Endothelial cell of umbilical vein (primary cell): ENCODE results near the gene PCDHGA4. TPM values are rescaled to one million over a fixed set of nuclear protein-coding genes. Genes with fewer than 3 reads are reported as not detected.

Experiments used
- BruUV-seq: library from RNA; stranded (reverse); fragments of 400-500 nt; replicated peaks from 2 replicates; lab custom pipeline; 2021; lab: Mats Ljungman, UMichigan
- CTCF ChIA-PET: fragments of 300-600, 350-600 bp; sonication (Branson Sonifier 250); formaldehyde crosslinking; loops from one replicate; lab custom pipeline; 2021; ENCODE audit warnings: antibody characterized with exemption, inconsistent platforms; lab: Charles Lee
- POLR2A ChIA-PET: fragments of 300-600, 350-600 bp; sonication (Branson Sonifier 250); formaldehyde crosslinking; loops from one replicate; lab custom pipeline; 2021; ENCODE audit warnings: antibody characterized with exemption, inconsistent platforms; lab: Charles Lee
- DNase-seq: peaks from one replicate; pipeline ENCODE4 v3.0.0-alpha.2; 2011; ENCODE audit warnings: low read depth, low spot score
- FAIRE-seq: peaks from 2 replicates; lab custom pipeline; 2011; peaks lifted over from hg19 to GRCh38; lab: Jason Lieb, UNC
- H2AFZ ChIP-seq: 2 replicates; pipeline ENCODE4 v1.6.0; 2012; ENCODE audit warnings: low read depth, low read length, control low read depth, inconsistent platforms
- H3K27ac ChIP-seq: 2 replicates; pipeline ENCODE4 v1.5.1; 2011; ENCODE audit warnings: low read depth, mild to moderate bottlenecking, control low read depth, low read length, moderate library complexity; ENCODE audit not compliant: insufficient read depth
- H3K27me3 ChIP-seq, 2 experiments: 2 replicates each; pipeline versions ENCODE4 v1.6.0 to v1.6.1; 2011; ENCODE audit warnings: low read length in 2 of 2, mixed read lengths in 1 of 2; ENCODE audit not compliant: control insufficient read depth in 2 of 2, insufficient read depth in 2 of 2
- H3K36me3 ChIP-seq, 2 experiments: 2 replicates in 1 of 2; 3 replicates in 1 of 2; pipeline ENCODE4 v1.5.1; 2011; ENCODE audit warnings: low read length in 2 of 2, mild to moderate bottlenecking in 1 of 2, moderate library complexity in 1 of 2; ENCODE audit not compliant: control insufficient read depth in 2 of 2, insufficient read depth in 2 of 2; ENCODE audit errors: extremely low read depth in 1 of 2
- H3K4me1 ChIP-seq: 3 replicates; pipeline ENCODE4 v1.5.1; 2011; ENCODE audit warnings: mild to moderate bottlenecking, low read length; ENCODE audit not compliant: control insufficient read depth, insufficient read depth; ENCODE audit errors: extremely low read depth
- H3K4me2 ChIP-seq: 2 replicates; pipeline ENCODE4 v1.6.1; 2011; ENCODE audit warnings: low read length, control low read depth, mixed read lengths; ENCODE audit not compliant: insufficient read depth
- H3K4me3 ChIP-seq, 3 experiments: fragments of 200-600 bp in 1 of 3; sonication (generic), shearing (Covaris generic) in 1 of 3; replicated peaks in 1 of 3; 2 replicates each; pipeline ENCODE4 v1.5.1; 2011 to 2016; ENCODE audit warnings: control low read depth in 3 of 3, low read length in 3 of 3, mild to moderate bottlenecking in 2 of 3, inconsistent platforms in 1 of 3, low read depth in 1 of 3, moderate library complexity in 1 of 3; ENCODE audit not compliant: insufficient read depth in 1 of 3
- H3K79me2 ChIP-seq: 2 replicates; pipeline ENCODE4 v1.6.0; 2012; ENCODE audit warnings: low read length, inconsistent platforms; ENCODE audit not compliant: control insufficient read depth, insufficient read depth
- H3K9ac ChIP-seq: replicated peaks from 2 replicates; pipeline ENCODE3; 2011; ENCODE audit warnings: low read length, control low read depth; ENCODE audit not compliant: insufficient read depth; ENCODE audit errors: extremely low read depth
- H3K9me1 ChIP-seq: replicated peaks from 3 replicates; pipeline ENCODE4 v1.6.0; 2011; ENCODE audit warnings: mild to moderate bottlenecking, low read length; ENCODE audit not compliant: control insufficient read depth, insufficient read depth; ENCODE audit errors: extremely low read depth
- H3K9me3 ChIP-seq: replicated peaks from 2 replicates; pipeline ENCODE4 v1.5.1; 2012; ENCODE audit warnings: low read length, inconsistent platforms; ENCODE audit not compliant: control insufficient read depth, insufficient read depth
- H4K20me1 ChIP-seq: replicated peaks from 2 replicates; pipeline ENCODE3; 2011; ENCODE audit warnings: mild to moderate bottlenecking, low read length; ENCODE audit not compliant: control insufficient read depth, insufficient read depth; ENCODE audit errors: extremely low read depth
- EZH2 ChIP-seq: IDR thresholded peaks from 2 replicates; pipeline ENCODE4 v1.6.1; 2012; ENCODE audit warnings: borderline replicate concordance, low read depth, mild to moderate bottlenecking, moderate library complexity, low read length, inconsistent platforms; ENCODE audit not compliant: severe bottlenecking
- dilution Hi-C: fragments of 300-500 bp; cut with MboI; formaldehyde crosslinking; loops from one replicate; pipeline ENCODE4 v1.15.0; 2019; ENCODE audit warnings: low sequenced_read_pairs; ENCODE audit not compliant: extremely low pct_ligation_motif_present
- intact Hi-C: fragments of 100-400 bp; cut with micrococcal nuclease; formaldehyde crosslinking; loops from one replicate; pipeline ENCODE4 v1.10.0; 2022
- polyA plus RNA-seq, 4 experiments: library from polyadenylated mRNA; depleted of rRNA in 3 of 4; stranded (reverse) in 3 of 4; unstranded in 1 of 4; fragments of >200 nt; gene quantifications; 2 replicates each; pipeline versions ENCODE4 v1.2.1 to v1.2.3, GENCODE V29; 2011 to 2012; ENCODE audit warnings: missing spikeins in 1 of 4
- total RNA-seq: library from RNA; stranded (reverse); gene quantifications from 2 replicates; pipeline ENCODE4 v1.2.3, GENCODE V29; 2021
- TF ChIP-seq, protein P1 (sequence below), 2 donors: IDR thresholded peaks; 1 replicate in 1 of 2; 2 replicates in 1 of 2; pipeline ENCODE4 v1.5.1; 2011; ENCODE audit warnings: low read length in 2 of 2, mild to moderate bottlenecking in 2 of 2, moderate library complexity in 2 of 2, control low read depth in 1 of 2, inconsistent platforms in 1 of 2, low read depth in 1 of 2; ENCODE audit not compliant: insufficient read depth in 1 of 2; ENCODE audit errors: extremely low read depth in 1 of 2

The PCDHGA4 gene
- total and polyA plus RNA-seq, 2 donors (not counting 3 experiments of a cell fraction or from before 2014, with no cell fraction given), result 2.6 to 3.0 TPM

DNA sequence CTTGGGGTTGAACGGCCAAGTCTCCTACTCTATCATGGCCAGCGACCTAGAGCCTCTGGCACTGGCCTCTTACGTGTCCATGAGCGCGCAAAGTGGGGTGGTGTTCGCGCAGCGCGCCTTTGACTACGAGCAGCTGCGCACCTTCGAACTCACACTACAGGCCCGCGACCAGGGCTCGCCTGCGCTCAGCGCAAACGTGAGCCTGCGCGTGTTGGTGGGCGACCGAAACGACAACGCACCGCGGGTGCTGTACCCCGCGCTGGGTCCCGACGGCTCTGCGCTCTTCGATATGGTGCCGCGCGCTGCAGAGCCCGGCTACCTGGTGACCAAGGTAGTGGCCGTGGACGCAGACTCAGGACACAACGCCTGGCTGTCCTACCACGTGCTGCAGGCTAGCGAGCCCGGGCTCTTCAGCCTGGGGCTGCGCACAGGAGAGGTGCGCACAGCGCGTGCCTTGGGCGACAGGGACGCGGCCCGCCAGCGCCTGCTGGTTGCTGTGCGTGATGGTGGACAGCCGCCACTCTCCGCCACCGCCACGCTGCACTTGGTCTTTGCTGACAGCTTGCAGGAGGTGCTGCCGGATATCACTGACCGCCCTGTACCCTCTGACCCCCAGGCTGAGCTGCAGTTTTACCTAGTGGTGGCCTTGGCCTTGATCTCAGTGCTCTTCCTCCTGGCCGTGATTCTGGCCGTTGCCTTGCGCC, 44.9 kb downstream of the PCDHGA4 start:
- H3K4me1 ChIP-seq, result peaks cover 2% of the 10 kb centered on the region
- H3K9ac ChIP-seq, result no peak overlapping the region
- intact Hi-C loops, result no loop called here
- ChIA-PET CTCF (interaction anchor here (0.9 to 2.0 kb wide), 3 partner anchors 10 to 164 kb away, joined by 3 to 6 read pairs (median 5); partner anchors contain the start of gene PCDHGA11), POLR2A (no interaction called here)
- no peak overlapping the region for H2AFZ ChIP-seq
- H3K27me3 ChIP-seq, result peaks cover 38 to 72% of the 10 kb centered on the region in 2 experiments
- H3K9me3 ChIP-seq, result no peaks in the 10 kb centered on the region
- H4K20me1 ChIP-seq, result no peaks in the 10 kb centered on the region
- FAIRE-seq, result no peak
- no peaks in the 10 kb centered on the region for H3K9me1 ChIP-seq
- dilution Hi-C loops, result no loop called here
- no peak overlapping the region for H3K27ac ChIP-seq
- H3K4me3 ChIP-seq, result no peak overlapping the region
- TF ChIP-seq EZH2, result peak; percentile 41
- TF ChIP-seq, protein P1, sequence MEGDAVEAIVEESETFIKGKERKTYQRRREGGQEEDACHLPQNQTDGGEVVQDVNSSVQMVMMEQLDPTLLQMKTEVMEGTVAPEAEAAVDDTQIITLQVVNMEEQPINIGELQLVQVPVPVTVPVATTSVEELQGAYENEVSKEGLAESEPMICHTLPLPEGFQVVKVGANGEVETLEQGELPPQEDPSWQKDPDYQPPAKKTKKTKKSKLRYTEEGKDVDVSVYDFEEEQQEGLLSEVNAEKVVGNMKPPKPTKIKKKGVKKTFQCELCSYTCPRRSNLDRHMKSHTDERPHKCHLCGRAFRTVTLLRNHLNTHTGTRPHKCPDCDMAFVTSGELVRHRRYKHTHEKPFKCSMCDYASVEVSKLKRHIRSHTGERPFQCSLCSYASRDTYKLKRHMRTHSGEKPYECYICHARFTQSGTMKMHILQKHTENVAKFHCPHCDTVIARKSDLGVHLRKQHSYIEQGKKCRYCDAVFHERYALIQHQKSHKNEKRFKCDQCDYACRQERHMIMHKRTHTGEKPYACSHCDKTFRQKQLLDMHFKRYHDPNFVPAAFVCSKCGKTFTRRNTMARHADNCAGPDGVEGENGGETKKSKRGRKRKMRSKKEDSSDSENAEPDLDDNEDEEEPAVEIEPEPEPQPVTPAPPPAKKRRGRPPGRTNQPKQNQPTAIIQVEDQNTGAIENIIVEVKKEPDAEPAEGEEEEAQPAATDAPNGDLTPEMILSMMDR (IDR thresholded peaks at IDR 0.05; ENCODE audit: extremely low read depth in 1 of 2, insufficient read depth in 1 of 2, low read depth in 1 of 2, low read length in 2 of 2), result no peak
- H3K4me2 ChIP-seq, result no peak overlapping the region
- no peak for DNase-seq
- BruUV-seq, result no TSS peak
- H3K79me2 ChIP-seq, result no peaks in the 10 kb centered on the region
- no peaks in the 10 kb centered on the region for H3K36me3 ChIP-seq
